ENCODE measurements around the gene BCAR1.

DNA sequence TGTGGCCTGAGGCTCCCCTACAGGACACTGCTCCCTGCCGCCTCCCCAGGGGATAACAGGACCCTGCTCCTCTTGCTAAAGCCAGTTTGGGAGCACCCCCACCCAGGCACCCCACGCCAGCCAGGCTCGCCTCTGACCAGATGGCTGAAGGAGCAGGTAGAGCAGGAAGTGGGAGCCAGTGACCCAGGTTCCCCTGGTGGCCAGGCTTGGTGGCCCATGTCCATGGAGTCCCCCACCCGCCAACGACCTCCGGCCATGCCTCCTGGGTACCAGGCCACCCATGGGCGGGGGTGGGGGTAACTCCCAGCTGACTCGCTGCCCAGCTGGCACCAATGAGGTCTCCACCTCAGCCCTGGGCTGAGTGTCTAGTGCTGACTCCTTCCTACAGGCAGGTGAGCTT lies 10.0 kb downstream of the BCAR1 start:
- TF ChIP-seq, protein P1, sequence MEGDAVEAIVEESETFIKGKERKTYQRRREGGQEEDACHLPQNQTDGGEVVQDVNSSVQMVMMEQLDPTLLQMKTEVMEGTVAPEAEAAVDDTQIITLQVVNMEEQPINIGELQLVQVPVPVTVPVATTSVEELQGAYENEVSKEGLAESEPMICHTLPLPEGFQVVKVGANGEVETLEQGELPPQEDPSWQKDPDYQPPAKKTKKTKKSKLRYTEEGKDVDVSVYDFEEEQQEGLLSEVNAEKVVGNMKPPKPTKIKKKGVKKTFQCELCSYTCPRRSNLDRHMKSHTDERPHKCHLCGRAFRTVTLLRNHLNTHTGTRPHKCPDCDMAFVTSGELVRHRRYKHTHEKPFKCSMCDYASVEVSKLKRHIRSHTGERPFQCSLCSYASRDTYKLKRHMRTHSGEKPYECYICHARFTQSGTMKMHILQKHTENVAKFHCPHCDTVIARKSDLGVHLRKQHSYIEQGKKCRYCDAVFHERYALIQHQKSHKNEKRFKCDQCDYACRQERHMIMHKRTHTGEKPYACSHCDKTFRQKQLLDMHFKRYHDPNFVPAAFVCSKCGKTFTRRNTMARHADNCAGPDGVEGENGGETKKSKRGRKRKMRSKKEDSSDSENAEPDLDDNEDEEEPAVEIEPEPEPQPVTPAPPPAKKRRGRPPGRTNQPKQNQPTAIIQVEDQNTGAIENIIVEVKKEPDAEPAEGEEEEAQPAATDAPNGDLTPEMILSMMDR (IDR thresholded peaks at IDR 0.05): no peak
- no peak for TF ChIP-seq POLR2AphosphoS5 (IDR thresholded peaks at IDR 0.05; ENCODE audit: insufficient read depth in 1 of 2, low read depth in 1 of 2)
